ENCODE measurements around the gene KDM4F.
A peak's percentile ranks its signal among the peaks of the same experiment; 100 is the strongest.

Gene KDM4F

DNA sequence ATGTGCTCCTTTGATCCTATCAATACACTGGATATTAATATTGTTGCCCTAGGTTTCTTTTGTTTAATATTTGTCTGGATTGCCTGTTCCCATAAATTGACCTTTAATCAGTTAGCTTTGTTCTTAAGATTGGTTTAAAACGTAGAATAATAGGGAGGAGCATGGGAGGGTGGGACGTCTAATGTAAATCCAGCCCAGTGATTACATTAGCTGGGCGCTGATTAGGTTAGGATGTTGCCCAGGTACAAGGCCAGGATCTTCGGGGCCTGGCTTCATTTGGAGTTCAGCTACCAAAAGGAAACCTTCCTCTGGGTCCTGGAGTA, 17.5 kb downstream of the KDM4F start, which contains the start of gene SRSF8:
SRSF8 (plus strand) TSS at position 204 of the 323 bp plus-strand sequence. CDS start 308 bp downstream, outside the sequence.
- no peak for DNase-seq

DNA sequence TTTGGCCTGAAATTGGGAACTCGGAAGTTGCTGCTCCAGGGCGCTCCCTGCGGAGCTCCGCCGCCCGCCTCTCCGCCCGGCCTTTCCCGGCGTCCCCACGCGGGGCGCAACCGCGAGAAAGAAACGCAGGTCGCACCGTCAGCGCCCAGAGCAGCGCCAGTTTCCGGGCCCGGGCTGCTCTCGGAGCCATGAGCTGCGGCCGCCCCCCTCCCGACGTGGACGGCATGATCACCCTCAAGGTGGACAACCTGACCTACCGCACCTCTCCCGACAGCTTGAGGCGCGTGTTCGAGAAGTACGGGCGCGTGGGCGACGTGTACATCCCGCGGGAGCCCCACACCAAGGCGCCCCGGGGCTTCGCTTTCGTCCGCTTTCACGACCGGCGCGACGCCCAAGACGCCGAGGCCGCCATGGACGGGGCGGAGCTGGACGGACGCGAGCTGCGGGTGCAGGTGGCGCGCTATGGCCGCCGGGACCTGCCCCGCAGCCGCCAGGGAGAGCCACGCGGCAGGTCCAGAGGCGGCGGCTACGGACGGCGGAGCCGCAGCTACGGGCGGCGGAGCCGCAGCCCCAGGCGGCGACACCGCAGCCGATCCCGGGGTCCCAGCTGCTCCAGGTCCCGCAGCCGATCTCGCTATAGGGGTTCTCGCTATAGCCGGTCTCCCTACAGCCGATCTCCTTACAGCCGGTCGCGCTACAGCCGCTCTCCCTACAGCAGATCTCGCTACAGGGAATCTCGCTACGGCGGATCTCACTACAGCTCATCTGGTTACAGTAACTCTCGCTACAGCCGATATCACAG, 18.0 kb downstream of the KDM4F start:
- peak; percentile 87 for DNase-seq

DNA sequence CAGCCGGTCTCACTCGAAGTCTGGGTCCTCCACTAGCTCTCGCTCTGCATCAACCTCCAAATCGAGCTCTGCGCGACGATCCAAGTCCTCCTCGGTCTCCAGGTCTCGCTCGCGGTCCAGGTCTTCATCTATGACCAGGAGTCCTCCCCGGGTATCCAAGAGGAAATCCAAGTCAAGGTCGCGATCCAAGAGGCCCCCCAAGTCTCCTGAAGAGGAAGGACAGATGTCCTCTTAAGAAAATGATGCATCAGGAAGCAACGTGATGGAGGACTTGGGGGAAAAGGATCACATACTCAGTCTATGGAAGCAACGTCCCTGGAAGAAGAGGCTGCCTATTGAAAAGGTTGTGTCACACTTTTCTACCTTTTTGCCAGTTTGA, 18.6 kb downstream of the KDM4F start:
- no peak for DNase-seq

DNA sequence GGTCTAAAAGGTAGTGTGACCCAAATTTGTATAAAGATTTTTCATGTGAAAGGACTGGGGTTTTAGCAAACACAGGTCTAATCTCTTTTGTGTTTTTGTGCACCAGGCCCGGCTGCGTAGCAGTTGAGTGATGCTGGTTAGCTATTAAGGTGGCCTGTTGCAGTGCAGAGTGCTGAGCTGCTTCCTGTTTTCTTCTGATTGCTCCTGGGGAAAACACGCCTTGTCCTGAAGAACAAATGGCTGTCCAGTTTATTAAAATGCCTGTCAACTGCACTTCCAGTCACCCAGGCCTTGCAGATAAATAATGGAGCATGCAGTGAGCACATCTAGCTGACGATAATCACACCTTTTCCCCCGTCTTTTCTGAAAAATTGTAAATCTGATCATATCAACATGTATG, 19.3 kb downstream of the KDM4F start:
- DNase-seq, result peak; percentile 94

DNA sequence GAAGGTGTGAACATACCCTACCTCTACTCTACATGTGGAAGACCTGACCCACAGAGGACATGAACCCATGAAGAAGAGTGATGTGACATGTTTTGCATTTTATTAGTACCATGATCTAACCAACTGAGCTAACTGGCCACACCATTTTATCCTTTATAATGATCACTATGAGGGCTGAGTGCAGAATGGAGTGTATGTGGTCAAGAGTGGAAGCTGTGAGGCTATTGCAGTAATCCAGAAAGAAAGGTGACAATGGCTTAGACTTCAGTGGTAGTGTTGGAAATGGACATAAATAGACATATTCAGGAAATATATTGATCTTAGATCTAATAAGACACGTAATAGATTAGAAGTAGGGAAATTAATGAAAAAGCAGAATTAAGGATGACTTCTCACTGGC, 21.2 kb downstream of the KDM4F start:
- no peak for DNase-seq

DNA sequence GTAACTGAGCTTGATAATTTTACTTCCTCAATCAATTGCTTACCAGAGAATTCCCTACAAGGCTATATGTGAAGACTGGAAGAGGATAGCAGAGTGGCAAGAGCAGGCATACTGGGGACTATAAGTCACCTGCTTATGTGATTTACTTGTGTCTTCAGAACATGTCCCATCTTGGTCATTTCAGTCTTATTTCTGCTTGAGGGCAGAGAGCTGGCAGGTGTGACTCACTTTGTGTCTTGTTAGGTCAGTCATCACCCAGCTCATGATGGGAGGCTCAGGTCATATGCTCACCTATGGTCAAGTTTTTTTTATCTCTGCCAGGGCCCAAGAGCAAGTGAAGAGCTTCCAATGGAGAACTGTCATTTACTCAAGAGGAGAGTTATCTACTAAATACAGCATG, 23.7 kb downstream of the KDM4F start:
- DNase-seq, result no peak

DNA sequence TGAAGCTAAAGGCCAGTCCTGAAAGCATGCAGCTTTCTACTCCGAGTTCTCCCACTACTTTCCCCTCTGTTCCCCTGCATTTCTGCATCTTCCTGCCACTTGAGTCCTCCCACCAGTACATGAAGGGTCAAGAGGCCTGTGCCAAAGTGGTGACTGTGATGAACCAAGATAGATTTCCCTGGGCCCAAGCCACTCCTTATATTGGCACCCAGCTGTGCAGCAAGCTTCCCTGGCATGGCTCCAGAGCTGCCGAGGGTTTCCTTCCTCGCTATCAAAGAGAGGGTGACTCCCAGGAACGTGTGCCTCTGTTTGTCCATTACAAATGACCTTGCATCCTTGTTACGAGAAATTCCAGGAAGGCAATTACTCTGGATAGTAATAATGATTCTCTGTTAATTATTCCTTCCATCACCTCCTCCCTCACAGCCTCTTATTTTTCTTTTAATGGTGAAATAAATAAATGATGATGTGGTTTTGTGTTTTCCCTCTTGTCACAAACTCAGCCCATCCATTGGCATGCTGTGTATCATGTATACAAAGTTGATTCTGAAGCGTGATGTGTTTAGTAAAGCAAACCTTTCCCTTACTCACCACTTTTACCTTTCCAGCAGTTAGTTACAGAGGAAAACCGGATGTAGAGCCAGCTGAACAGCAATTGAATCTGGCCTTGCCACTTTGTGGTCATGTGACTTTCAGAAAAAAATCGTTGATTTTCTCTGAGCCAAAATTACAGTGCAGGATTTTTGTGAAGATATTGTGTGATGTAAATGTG, 25.8 kb downstream of the KDM4F start:
- DNase-seq, result no peak

DNA sequence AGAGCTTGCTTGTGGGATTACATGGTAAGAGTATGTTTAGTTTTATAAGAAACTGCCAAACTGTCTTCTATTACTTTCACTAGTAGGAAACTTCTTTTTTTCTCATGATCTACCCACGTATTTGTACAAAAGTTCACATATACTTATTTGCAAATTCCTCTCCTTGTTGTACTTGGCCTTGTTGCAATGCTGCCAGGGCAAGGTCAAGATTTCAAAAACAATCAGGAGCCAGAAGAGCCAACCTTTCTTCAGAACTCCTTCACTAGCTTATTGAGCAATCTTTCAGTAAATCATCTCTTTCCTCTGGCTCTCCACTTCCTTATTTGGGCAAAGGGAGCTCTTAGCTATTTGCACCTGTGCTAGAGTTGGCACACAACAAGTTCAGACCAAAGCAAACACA, 27.2 kb downstream of the KDM4F start:
- peak; percentile 46 for DNase-seq

DNA sequence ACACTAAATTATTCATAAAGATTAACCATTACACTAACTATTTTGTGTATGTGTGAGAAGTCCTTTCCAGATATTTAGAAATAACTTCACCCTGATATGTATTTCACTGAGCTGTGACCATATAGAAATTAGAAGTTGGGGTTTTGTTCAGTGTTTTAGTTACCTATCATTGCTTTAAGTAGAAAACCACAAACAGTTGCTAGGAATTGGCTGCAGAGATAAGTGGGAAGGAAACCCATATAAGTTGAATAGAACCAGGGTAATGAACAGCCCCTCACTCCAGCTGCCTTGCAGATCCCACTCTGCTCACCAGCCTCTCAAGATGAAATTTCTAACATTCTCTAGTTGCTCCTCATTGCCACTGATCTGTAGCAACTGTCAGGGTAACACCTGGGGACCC, 27.8 kb downstream of the KDM4F start:
- peak; percentile 12 for DNase-seq

DNA sequence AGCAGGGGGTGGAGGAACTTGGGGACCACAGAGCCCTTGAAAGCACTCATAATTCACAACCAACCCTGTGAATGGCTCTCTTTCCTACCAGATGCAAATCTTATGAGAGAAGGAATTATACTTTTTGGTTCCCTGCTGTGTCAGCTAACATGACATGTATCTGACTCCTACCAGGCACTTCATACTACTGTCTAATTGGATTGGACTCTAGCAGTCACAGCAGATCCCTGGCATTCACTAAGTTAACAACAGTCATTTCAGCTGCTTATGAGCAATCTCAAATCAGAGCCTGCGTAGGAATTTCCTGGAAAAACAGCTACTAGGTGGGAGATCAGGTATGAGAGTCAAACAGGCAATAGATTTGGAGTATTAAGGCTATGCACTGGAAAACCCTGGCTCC, 29.3 kb downstream of the KDM4F start:
- no peak for DNase-seq

DNA sequence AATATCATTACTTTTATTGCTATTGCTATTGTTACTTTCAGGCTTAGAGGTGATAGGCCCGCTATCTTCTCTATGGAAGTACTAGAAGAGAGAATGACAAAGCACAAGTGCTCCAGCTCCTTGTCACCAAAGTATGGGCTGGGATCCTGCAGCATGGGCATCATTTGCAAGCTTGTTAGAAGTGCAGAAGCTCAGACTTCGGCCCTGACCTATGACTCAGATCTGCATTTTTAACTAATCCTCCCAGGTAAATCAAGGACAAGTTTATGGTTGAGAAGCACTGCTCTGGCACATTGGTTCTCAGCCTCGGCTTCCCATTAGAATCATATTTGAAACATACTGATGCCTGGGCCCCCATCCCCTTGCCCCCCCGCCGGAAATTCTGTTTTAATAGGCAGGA, 31.8 kb downstream of the KDM4F start:
- DNase-seq, result no peak

DNA sequence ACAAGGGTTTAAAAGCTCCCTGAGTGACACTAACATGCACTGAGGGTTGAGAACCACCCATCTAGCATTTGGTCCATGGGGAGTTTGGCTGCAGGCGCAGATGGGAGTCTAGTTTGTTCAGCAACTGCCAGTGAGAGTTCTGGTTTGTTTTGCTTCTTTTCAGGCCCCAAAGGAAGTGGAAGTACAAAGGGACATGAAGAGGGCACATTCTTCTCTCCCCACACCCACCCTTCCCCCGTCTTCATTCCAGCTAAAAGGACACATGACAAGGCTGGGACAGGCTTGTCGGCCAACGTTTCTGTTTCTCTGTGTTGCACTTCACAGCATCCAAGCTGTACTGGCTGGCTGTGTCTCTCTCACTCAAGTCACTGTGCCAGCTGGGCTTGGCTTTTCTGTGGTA, 32.2 kb downstream of the KDM4F start:
- no peak for DNase-seq

DNA sequence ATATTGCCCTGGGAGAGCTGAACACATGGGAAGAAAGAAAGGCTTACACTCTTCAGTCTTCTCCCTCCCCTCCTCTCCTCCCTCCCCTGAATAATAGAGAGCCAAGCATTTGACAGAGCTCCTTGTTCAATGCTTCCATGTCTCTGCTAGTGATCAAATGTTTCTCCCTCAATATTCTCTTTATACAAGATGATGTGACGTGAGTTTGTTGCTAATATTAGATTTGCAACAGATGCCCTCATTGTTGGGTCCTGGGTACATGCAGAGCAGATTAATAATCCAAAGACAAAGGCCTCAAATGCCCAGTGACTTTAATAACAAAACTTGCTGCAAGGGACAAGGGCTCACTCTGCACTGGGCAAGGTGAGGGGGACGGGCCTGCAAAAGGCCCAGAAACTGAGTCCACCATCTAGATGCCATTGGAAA, 33.4 kb downstream of the KDM4F start:
- no peak for DNase-seq

DNA sequence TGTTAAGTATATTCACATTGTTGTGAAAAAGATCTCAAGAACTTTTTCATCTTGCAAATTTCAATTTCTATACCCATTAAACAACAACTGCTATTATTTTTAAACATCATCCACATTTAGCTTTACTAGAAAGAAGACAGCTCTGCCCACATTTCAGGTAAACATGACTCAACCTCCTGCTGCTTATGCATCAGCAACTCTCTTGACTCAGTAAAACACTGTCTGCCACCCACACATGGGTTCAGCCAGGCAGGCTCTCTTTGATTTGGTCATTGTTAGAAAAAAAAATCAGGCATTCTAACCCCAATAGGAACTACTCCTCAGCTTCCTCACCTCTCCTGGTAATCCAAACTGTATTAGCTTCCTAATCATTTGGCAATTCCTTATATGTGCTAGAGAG, 35.3 kb downstream of the KDM4F start:
- DNase-seq, result no peak

DNA sequence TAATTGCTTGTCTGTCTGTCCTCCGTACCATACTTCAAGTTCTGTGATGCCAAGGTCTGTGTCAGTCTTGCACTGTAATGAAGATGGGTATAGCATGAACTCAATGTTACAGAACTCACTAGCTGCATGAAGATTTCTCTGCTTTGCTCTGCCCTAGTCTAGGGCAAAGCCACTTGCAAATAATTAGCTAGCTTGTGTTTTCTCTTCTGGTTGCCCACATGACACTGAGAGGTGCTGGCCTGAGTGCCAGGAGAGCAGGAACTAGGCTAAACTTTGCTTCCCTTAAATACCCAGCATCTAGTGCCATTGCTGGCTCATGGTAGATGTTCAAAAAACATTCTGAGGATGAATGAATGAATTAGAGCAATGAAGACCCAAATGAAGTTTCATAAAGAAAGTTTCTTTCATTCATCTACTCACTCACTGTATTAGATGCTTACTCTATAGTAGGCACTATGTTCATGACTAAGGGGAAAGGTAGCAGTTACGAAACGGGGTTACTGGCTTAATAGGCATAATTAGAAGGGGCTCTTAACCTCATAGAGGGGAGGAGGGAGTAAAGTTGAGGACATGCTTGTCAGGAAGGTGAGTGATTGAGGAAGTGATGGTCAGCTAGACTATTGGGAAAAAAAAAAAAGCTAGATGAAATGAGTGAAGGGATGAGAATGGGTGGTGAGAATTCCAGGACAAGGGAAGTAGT, 36.0 kb downstream of the KDM4F start:
- DNase-seq, result no peak

DNA sequence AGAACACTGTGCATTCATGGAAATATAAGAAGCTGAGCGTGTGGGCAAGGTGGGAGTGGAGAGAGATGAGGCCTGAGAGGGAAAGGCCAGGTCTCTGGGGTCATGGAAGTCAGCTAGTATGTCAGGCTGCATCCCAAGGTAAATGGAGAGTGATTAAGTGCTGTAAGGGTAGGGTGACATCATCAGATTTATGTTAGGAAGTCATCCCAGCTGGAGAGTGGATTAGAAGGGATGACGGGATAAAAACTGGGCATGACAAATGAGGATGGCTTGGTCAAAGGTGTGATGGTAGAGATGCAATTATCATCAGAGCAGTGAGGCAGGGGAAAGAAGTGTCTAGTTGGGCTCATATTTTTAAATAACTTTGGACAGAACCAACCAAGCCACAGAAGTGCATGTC, 36.9 kb downstream of the KDM4F start:
- DNase-seq, result no peak

DNA sequence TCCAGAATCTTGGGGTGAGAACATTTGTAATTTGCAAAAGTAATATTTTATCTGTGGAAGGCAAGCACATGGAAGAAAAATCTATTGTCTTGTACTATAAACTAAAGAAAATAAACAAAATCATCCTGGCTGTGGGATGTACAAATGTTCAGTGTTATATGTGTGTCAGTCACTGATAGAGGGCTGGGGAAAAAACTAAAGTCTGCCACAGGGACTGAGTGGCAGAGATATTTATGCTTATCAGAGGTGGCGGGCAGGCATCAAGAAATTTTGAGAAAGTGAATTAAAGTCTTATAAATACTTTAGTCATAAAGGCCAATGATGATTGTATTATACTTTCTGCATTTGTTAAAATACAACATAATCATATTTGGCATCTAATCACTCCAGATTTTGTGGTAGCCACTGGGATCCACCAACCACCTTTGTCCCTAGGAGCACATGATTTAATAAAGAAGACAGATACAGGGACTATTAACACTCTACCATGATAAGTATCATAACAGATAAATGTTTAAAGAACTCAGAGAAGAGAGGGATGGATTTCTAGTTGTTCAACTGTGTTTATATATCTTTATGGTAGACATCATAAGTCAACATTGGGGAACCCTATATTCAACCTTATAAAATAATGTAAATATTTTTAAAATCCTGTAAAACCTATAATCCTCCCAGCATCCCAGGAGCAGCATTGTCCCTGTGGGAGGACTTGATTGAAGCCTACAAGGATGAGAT, 37.8 kb downstream of the KDM4F start:
- DNase-seq, result no peak

DNA sequence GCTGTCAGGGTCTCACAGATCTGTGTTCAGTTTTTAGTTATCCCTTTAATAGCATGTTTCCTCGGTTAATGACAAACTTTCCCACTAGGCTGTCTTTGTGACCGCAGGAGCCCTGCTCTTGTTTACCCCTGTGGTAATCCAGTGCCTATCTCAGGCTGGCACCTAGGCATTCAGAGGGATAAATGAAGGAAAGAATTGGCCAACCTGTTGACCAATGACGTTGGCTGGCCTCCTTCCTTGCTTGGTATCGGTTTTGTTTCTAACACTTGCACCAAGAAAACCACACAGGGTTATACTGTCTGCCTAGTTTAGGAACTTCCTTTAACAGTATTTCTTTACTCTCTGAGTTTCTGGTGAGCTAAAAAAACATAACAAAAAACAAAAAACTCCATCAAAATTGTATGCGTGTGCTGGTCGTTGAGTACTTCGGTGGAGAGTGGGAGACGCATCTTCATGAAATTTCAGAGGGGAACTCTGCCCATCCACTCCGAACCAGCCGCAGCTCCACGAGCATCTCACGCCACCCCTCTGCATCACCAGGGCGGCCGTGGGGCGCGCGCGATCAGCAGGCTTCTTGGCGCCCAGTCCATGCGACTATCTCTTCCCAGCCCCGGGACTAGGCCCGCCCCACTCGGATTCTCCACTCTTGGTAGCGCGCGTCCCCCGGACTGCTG, 39.9 kb downstream of the KDM4F start:
- no peak for DNase-seq

DNA sequence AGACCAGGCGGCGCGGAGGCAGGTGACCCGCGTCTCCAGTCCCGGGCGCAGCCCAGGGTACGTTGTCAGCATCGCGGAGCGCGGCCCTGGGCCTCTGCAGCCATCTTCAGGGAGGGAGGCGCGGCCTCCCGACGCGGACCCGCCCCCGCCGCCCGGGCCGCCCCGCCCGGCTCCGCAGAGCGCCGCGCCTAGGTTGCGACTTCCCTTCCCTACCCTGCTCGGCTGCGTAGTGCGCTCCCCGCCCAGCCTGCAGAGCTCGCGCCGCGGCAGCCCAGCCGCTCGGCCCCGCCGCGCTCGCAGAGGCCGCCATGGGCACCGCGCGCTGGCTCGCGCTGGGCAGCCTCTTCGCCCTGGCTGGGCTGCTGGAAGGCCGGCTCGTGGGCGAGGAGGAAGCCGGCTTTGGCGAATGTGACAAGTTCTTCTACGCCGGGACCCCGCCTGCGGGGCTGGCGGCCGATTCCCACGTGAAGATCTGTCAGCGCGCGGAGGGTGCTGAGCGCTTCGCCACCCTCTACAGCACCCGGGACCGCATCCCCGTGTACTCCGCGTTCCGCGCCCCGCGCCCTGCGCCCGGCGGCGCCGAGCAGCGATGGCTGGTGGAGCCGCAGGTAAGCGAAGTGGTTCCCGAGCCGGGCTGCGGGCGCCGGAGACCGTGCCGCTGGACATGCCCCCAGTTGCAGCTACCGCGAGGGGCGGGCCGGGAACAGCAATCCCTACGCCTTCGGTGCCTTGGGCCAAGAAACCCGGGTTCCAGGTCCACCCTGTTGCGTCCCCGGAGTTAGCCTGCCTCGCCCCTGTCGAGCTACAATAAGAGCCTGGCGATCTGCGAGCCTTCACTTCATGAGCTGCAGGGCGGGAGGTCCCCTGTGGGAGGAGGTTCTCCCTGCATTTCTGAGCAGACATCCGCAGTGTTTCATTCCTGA, 40.7 kb downstream of the KDM4F start, which contains the start of gene ENDOD1:
ENDOD1 (plus strand) TSS at position 227 of the 923 bp plus-strand sequence; CDS start at position 309, 82 bp downstream.
- peak; percentile 74 for DNase-seq

DNA sequence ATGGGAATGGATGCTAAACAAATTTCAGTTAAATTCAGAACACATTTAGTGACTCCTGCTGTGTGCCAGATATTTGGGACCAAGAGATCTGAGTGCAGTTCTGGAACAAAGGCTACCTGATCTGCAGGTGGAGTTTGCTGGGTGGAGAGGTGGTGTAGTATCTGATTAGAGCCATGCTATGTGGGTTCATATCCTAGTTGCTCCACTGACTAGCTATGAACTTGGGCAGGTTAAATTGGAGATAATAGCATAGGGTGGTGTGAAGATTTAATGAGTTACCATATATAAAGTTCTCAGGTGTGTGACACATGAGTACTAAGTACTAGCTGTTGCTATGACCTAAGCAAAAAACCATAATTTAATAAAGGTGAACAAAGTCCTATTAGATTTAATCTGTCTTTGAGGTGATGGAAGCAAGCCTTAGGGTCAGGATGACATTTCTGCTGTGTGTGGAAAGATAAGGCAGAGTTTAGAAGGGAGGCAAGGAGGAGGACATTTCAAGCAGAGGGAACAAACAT, 42.5 kb downstream of the KDM4F start:
- no peak for DNase-seq
